T47D (cell line): ENCODE results near the gene FAAP20.

Experiments used
- DNase-seq, 2 experiments: peaks; one replicate each; pipeline versions ENCODE4 v3.0.0 to v3.0.0-alpha.2; 2011 to 2012; ENCODE audit warnings: low read depth in 1 of 2, low spot score in 1 of 2
- JUND ChIP-seq: IDR thresholded peaks from 2 replicates; pipeline ENCODE4 v1.6.1; 2012; ENCODE audit warnings: low read depth
- in situ Hi-C: cut with HindIII; loops from 2 replicates; pipeline ENCODE4 v1.10.0; 2016; ENCODE audit warnings: low sequenced_read_pairs, low pct_unique_long_range_greater_than_20kb

Gene FAAP20

GRCh38 chr1:2145946-2146835 is 48.4 kb downstream of the FAAP20 start:
- in situ Hi-C loops: no loop called here
- no peak for DNase-seq
- no peak for TF ChIP-seq JUND

DNA sequence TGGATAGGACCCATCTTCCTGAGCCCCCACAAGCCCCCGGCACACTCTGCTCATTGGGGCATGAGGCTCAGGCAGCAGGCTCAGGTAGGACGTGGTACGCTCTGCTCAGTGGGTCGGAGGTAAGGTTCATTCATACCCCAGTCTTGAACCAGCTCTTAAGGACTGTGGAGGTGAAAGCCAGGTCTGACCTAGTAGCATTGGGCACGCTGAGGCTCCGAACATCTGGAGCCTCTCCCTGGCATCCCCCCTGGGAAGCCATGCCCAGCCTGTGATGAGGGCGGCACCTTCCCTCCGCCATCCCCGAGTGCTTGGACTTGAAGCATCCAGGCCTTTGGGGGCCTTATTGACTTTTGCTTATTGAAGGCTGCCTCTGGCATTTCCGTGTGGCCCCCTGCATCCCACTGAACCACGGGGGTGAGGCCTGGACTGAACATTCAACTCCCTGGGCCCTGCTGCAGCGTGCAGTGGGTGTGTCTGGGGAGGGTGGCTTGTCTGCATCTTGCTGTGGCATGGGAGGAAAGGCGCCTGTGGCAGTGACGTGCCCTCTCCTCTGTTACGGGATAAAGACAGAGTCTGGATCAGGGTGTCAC is 50.0 kb downstream of the FAAP20 start:
- in situ Hi-C loops: no loop called here
- DNase-seq: no peak
- no peak for TF ChIP-seq JUND

GRCh38 chr1:2143814-2144500 is 50.6 kb downstream of the FAAP20 start:
- no peak for DNase-seq
- in situ Hi-C loops: no loop called here
- TF ChIP-seq JUND: no peak

DNA sequence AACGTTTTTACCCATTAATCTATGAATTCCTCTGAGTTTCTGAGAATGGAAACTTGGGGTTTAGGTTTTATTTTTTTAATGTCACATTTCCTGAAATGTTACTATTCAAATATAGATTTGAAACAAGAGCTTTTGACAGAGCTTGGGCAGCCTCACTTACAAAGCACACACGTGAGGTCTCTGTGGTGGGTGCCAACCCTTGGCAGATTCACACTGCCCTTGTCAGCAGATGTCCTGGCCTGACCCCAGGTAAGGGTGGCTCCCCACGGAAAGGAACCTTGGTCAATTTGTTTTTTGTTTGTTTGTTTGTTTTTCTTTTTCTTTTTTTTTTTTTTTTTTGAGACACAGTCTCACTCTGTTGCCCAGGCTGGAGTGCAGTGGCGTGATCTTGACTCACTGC is 53.5 kb downstream of the FAAP20 start:
- in situ Hi-C loops: no loop called here
- no peak for DNase-seq
- no peak for TF ChIP-seq JUND
